ENCODE data around the gene ANXA11.
A peak's percentile ranks its signal among the peaks of the same experiment; 100 is the strongest.
"Not testable (repeated sequence)": the region's sequence is repeated elsewhere in the genome, so short reads cannot be mapped to it uniquely, and the experiment has no call there.

The ANXA11 gene

GRCh38 chr10:80140251-80140650, 65.1 kb downstream of the ANXA11 start:
- POLR2A ChIA-PET: no interaction called here
- no peak for TF ChIP-seq CTCF (IDR thresholded peaks at IDR 0.05; ENCODE audit: insufficient read depth, low read length, missing control alignments)
- DNase-seq (ENCODE audit: low read depth, low spot score): no peak
- CTCF ChIA-PET: interaction anchor here (0.7 to 5.4 kb wide), 3 partner anchors 14 to 93 kb away, joined by 3 to 33 read pairs (median 3); no protein-coding TSS in a partner anchor
- no peak overlapping the region for H3K4me3 ChIP-seq (ENCODE audit: low read depth, low read length)

- no peak for TF ChIP-seq CTCF (IDR thresholded peaks at IDR 0.05; ENCODE audit: insufficient read depth, low read length, missing control alignments)
- DNase-seq (ENCODE audit: low read depth, low spot score): no peak
- POLR2A ChIA-PET: no interaction called here
- H3K4me3 ChIP-seq (ENCODE audit: low read depth, low read length): no peak overlapping the region
- CTCF ChIA-PET: interaction anchor here (5.4 kb wide), 1 partner anchor 82 kb away, joined by 33 read pairs; no protein-coding TSS in a partner anchor
Observed at GRCh38 chr10:80139265-80139664, 66.1 kb downstream of the ANXA11 start.

- ChIA-PET CTCF (interaction anchor here (1.2 to 5.4 kb wide), 3 partner anchors 9 to 91 kb away, joined by 3 to 33 read pairs (median 5); no protein-coding TSS in a partner anchor), POLR2A (no interaction called here)
- TF ChIP-seq CTCF (IDR thresholded peaks at IDR 0.05; ENCODE audit: insufficient read depth, low read length, missing control alignments): no peak
- no peak overlapping the region for H3K4me3 ChIP-seq (ENCODE audit: low read depth, low read length)
- DNase-seq (ENCODE audit: low read depth, low spot score): no peak
Observed at GRCh38 chr10:80137920-80138319, 67.4 kb downstream of the ANXA11 start.

GRCh38 chr10:80137031-80137862, 68.1 kb downstream of the ANXA11 start:
- ChIA-PET POLR2A (no interaction called here), CTCF (interaction anchor here (1.2 to 5.4 kb wide), 5 partner anchors 9 to 90 kb away, joined by 3 to 33 read pairs (median 5); no protein-coding TSS in a partner anchor)
- DNase-seq (ENCODE audit: low read depth, low spot score): no peak
- H3K4me3 ChIP-seq (ENCODE audit: low read depth, low read length): no peak overlapping the region
- no peak for TF ChIP-seq CTCF (IDR thresholded peaks at IDR 0.05; ENCODE audit: insufficient read depth, low read length, missing control alignments)

GRCh38 chr10:80136134-80136571, 69.2 kb downstream of the ANXA11 start:
- CTCF ChIA-PET: interaction anchor here (1.3 to 5.4 kb wide), 3 partner anchors 11 to 85 kb away, joined by 3 to 33 read pairs (median 6); no protein-coding TSS in a partner anchor
- POLR2A ChIA-PET: no interaction called here
- DNase-seq (ENCODE audit: low read depth, low spot score): no peak
- no peak for TF ChIP-seq CTCF (IDR thresholded peaks at IDR 0.05; ENCODE audit: insufficient read depth, low read length, missing control alignments)
- H3K4me3 ChIP-seq (ENCODE audit: low read depth, low read length): no peak overlapping the region

GRCh38 chr10:80133687-80134086, 71.7 kb downstream of the ANXA11 start:
- CTCF ChIA-PET: interaction anchor here (0.9 to 1.7 kb wide), 5 partner anchors 10 to 127 kb away, joined by 3 to 12 read pairs (median 3); no protein-coding TSS in a partner anchor
- POLR2A ChIA-PET: interaction anchor here (0.8 to 0.9 kb wide), 2 partner anchors 55 to 191 kb away, joined by 3 to 4 read pairs; partner anchors contain the start of gene TMEM254
- not testable (repeated sequence) for DNase-seq (ENCODE audit: low read depth, low spot score)
- H3K4me3 ChIP-seq (ENCODE audit: low read depth, low read length): peak overlapping the region; percentile 62; the same call in 1 of the 2 replicates

Measured in AG04449 (cell line).